Prostate gland (tissue), 2 donors: ENCODE results near the gene MGAT1. TPM values are rescaled to one million over a fixed set of nuclear protein-coding genes. Genes with fewer than 3 reads are reported as not detected.

Experiments
- DNase-seq: peaks from one replicate; pipeline ENCODE4 v3.0.0-alpha.2; 2019; ENCODE audit warnings: low spot score
- H3K27ac ChIP-seq, 2 donors: fragments of 200-600 bp; sonication (generic); 2 replicates each; pipeline ENCODE4 v1.5.1; 2017 to 2019
- H3K27me3 ChIP-seq: fragments of 200-600 bp; sonication (generic); replicated peaks from 2 replicates; pipeline ENCODE4 v1.5.1; 2019; ENCODE audit not compliant: insufficient read depth
- H3K36me3 ChIP-seq, 2 donors: fragments of 200-600 bp; sonication (generic); 1 replicate in 1 of 2; 2 replicates in 1 of 2; pipeline versions ENCODE4 v1.5.1 to v1.8.1; 2017 to 2019
- H3K4me1 ChIP-seq: fragments of 200-600 bp; sonication (generic); replicated peaks from 2 replicates; pipeline ENCODE4 v1.5.1; 2019
- H3K4me3 ChIP-seq, 2 donors: fragments of 200-600 bp; sonication (generic); 2 replicates each; pipeline ENCODE4 v1.5.1; 2017 to 2019
- H3K9me3 ChIP-seq: fragments of 200-600 bp; sonication (generic); 2 replicates; pipeline ENCODE4 v1.5.1; 2017
- POLR2A ChIP-seq: fragments of 450-650 bp; IDR thresholded peaks from one replicate; pipeline ENCODE4 v1.6.1; 2016; ENCODE audit warnings: antibody characterized with exemption, mild to moderate bottlenecking
- POLR2AphosphoS5 ChIP-seq: sonication (generic); formaldehyde crosslinking; IDR thresholded peaks from one replicate; pipeline ENCODE4 v1.6.1; 2017; ENCODE audit warnings: antibody characterized with exemption
- WGBS: methylation state at CpG from one replicate; pipeline ENCODE4 v1.1.5; 2018; 5-methylcytosine and 5-hydroxymethylcytosine counted together
- intact Hi-C: fragments of 100-400 bp; cut with DNase I; formaldehyde crosslinking; loops from one replicate; pipeline ENCODE4 v1.14.2; 2022
- total RNA-seq, 2 donors: library from RNA; depleted of rRNA; stranded (reverse); fragments of >200 nt; gene quantifications; one replicate each; pipeline ENCODE4 v1.1.0, GENCODE V29; 2016
- TF ChIP-seq, protein P1 (sequence below), 4 experiments: fragments of 200-600 bp in 2 of 4; fragments of 450-650 bp in 2 of 4; sonication (generic) in 2 of 4; IDR thresholded peaks; 1 replicate in 3 of 4; 2 replicates in 1 of 4; pipeline ENCODE4 v1.5.1; 2016 to 2019; ENCODE audit warnings: antibody characterized with exemption in 4 of 4, mild to moderate bottlenecking in 2 of 4, moderate library complexity in 2 of 4

MGAT1 gene
- total RNA-seq, 2 donors from 2014 or later = 142 to 159 TPM

DNA sequence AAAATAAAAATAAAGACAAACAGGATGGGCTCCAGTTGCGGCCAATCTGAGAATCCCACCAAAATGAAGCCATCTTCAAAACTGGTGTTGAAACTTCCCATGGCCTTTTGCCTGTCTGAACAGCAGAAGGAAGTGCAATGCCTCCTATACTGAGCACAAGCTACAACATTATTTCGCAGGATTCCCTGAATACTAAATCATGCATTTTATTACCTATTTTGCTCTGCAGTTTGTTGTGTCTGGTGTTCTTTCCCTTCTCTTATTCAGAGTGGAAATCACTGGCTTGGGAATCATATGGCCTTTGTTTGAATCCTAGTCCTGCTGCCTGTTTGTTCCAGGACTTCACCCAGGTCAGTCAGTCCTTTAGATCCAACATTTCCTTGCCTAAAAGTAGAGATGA is 62.6 kb downstream of the MGAT1 start, which contains the start of gene OR2Y1:
Gene OR2Y1, minus strand, starts transcription at position 101 of the 400 bp plus-strand sequence. Its CDS starts 0 bp downstream, at position 101.
- intact Hi-C loops = no loop called here
- WGBS = 85% methylated on average over 2 of the region's 2 CpGs
- no peaks in the 10 kb centered on the region for H3K36me3 ChIP-seq
- no peaks in the 10 kb centered on the region for H3K27me3 ChIP-seq
- TF ChIP-seq, protein P1, sequence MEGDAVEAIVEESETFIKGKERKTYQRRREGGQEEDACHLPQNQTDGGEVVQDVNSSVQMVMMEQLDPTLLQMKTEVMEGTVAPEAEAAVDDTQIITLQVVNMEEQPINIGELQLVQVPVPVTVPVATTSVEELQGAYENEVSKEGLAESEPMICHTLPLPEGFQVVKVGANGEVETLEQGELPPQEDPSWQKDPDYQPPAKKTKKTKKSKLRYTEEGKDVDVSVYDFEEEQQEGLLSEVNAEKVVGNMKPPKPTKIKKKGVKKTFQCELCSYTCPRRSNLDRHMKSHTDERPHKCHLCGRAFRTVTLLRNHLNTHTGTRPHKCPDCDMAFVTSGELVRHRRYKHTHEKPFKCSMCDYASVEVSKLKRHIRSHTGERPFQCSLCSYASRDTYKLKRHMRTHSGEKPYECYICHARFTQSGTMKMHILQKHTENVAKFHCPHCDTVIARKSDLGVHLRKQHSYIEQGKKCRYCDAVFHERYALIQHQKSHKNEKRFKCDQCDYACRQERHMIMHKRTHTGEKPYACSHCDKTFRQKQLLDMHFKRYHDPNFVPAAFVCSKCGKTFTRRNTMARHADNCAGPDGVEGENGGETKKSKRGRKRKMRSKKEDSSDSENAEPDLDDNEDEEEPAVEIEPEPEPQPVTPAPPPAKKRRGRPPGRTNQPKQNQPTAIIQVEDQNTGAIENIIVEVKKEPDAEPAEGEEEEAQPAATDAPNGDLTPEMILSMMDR (IDR thresholded peaks at IDR 0.05) = no peak
- TF ChIP-seq POLR2A (no peak), POLR2AphosphoS5 (no peak)
- no peak for DNase-seq
- no peak within 1 kb of the TSS for H3K27ac ChIP-seq
- no peaks in the 10 kb centered on the region for H3K4me1 ChIP-seq
- H3K9me3 ChIP-seq = no peaks in the 10 kb centered on the region
- no peak within 1 kb of the TSS for H3K4me3 ChIP-seq

DNA sequence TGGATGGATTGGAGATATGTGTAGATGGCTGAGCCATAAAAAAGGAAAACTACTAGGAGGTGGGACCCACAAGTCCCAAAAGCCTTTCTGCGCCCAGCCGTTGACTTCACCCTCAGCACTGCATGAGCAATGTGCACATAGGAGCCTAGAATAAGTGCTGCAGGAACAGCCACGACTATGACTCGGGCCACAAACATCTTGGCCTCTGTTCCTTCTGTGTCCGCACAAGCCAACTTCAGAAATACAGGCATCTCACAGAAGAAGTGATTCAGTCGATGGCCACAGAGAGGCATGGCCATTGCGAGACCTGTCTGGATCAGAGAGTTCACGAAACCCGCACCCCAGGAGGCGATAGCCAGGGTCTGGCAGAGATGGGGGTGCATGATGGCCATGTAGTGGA is 63.3 kb downstream of the MGAT1 start:
- Histone ChIP-seq H3K27me3 (no peaks in the 10 kb centered on the region), H3K4me3 (no peak overlapping the region), H3K36me3 (no peaks in the 10 kb centered on the region), H3K4me1 (no peaks in the 10 kb centered on the region), H3K9me3 (no peaks in the 10 kb centered on the region), H3K27ac (no peak overlapping the region)
- TF ChIP-seq POLR2A (no peak), POLR2AphosphoS5 (no peak)
- TF ChIP-seq, protein P1 (IDR thresholded peaks at IDR 0.05) = no peak
- WGBS = 94% methylated on average over 10 of the region's 10 CpGs
- no peak for DNase-seq
- intact Hi-C loops = no loop called here

- intact Hi-C loops = no loop called here
- 25% methylated on average over 2 of the region's 2 CpGs for whole genome bisulfite sequencing
- Histone ChIP-seq H3K9me3 (no peaks in the 10 kb centered on the region), H3K36me3 (no peaks in the 10 kb centered on the region), H3K27ac (no peak overlapping the region), H3K27me3 (no peaks in the 10 kb centered on the region), H3K4me1 (no peaks in the 10 kb centered on the region), H3K4me3 (no peak overlapping the region)
- DNase-seq = no peak
- TF ChIP-seq, protein P1 (IDR thresholded peaks at IDR 0.05) = no peak
- TF ChIP-seq POLR2AphosphoS5 = no peak
- no peak for TF ChIP-seq POLR2A
These were observed 66.1 kb downstream of the MGAT1 start for GRCh38 chr5:180736536-180736935.

Other genes starting within 250 kb of the MGAT1 start
- 100 to 1,000 TPM in 1 of 2 donors, 10 to 100 TPM in 1; 32.2 to 412 TPM for gene SCGB3A1, start 211.3 kb downstream of the MGAT1 start, total RNA-seq
- gene FLT4, start 153.2 kb downstream of the MGAT1 start, total RNA-seq = 10 to 100 TPM in 1 of 2 donors, 1 to 10 TPM in 1; 2.9 to 20.6 TPM
- gene OR2Y1, start 62.7 kb downstream of the MGAT1 start, total RNA-seq = not detected
- gene ZFP62, start 58.5 kb upstream of the MGAT1 start, total RNA-seq = 10 to 100 TPM; 24.5 to 28.1 TPM
- gene BTNL8, start 96.4 kb upstream of the MGAT1 start, total RNA-seq = 1 to 10 TPM in 1 of 2 donors, under 1 TPM in 1; 0.14 to 8.3 TPM
- gene BTNL3, start 186.0 kb upstream of the MGAT1 start, total RNA-seq = 1 to 10 TPM in 1 of 2 donors, not detected in 1; 1.6 TPM
- gene BTNL9, start 237.5 kb upstream of the MGAT1 start, total RNA-seq = 10 to 100 TPM; 11.7 to 13.0 TPM